HCEC 1CT (cell line): ENCODE data around the gene PTPRO.
"Not testable (repeated sequence)": the region's sequence is repeated elsewhere in the genome, so short reads cannot be mapped to it uniquely, and the experiment has no call there.

Experiments used
- DNase-seq: peaks from one replicate; pipeline ENCODE4 v3.0.0-alpha.2; 2017

Gene PTPRO

DNA sequence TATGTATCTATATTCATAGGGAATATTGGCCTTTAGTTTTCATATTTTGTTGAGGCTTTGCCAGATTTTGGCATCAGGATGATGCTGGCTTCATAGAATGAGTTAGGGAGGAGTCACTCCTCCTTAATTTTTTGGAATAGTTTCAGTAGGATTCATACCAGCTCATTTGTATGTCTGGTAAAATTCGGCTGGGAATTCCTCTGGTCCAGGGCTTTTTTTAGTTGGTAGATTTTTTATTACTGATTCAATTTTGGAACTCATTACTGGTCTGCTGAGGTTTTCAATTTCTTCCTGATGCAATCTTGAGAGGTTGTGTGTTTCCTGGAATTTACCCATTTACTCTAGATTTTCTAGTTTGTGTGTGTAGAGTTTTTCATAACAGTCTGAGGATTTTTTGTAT is 291.7 kb downstream of the PTPRO start:
- DNase-seq: peak; percentile 46

DNA sequence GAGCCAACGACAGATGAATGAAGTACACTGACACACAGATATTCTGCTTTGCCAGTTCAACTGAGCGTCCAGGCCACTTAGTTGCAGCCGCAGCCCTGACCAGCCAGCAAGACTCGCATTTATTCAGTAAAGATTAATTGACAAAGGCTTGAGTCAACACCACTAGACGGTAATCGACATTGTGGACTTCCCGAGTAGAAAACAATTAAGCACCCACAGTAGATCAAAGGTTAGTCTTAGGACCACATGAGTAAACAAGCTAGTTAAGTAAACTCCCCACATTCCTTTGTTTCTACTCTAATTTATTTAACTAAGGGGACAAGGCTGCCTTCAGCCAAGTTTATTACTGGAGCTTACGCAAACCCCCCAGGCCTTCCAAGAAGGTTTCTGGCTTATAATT is 294.2 kb downstream of the PTPRO start:
- DNase-seq: not testable (repeated sequence)

DNA sequence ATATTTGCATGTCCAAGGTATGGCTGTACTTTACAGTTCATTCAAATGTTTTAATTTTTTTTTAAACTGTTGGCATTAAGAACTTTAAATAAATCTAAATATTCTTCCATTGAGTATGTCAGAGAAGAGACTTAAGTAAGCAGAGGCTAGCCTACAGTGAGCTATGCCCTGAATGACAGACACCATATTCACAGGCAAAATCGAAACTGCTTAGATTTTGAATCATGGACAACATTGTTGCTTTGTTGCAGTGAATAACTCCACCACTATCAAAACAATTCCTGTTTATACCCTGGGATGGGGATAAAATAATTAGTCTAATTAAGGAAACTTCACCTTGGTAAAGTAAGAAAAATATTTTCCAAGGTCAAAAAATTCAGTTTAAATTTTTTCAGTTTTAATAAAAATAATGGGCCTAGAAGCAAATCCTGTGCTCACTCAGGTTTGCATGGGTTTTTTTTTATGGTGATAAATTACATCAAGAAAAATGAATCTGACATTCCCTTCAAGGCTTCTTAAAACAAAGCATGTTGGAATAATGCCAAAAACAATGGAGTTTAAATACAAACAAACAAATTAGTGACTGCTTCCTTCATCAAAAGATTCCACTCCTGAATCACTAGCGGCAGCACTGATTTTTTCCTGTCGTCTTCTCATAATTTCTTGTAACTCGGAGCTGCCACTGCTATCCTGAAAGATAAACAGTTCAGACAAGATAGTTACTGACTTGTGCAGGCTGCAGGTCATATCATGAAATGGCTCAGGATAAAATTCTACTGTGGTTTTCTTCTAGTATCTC is 298.6 kb downstream of the PTPRO start:
- DNase-seq: peak; percentile 20

DNA sequence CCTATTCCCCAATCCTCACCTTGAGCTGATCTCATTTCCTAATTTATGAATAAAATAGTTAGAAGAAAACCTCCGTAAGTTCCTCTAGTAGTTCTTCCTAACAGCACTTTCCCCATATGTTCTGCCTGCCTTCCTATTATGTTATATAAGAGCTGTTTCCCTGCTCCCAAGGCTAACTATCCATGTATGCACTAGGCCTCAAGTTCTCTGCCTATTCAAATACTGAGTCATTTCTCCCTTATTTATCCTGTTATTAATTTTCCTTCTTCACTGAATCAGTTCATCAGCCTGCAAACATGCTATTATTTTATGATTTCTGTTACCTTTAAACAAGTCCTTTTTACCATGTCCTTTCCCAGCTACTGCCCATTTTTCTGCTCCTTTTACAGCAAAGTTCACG is 302.8 kb downstream of the PTPRO start:
- no peak for DNase-seq

DNA sequence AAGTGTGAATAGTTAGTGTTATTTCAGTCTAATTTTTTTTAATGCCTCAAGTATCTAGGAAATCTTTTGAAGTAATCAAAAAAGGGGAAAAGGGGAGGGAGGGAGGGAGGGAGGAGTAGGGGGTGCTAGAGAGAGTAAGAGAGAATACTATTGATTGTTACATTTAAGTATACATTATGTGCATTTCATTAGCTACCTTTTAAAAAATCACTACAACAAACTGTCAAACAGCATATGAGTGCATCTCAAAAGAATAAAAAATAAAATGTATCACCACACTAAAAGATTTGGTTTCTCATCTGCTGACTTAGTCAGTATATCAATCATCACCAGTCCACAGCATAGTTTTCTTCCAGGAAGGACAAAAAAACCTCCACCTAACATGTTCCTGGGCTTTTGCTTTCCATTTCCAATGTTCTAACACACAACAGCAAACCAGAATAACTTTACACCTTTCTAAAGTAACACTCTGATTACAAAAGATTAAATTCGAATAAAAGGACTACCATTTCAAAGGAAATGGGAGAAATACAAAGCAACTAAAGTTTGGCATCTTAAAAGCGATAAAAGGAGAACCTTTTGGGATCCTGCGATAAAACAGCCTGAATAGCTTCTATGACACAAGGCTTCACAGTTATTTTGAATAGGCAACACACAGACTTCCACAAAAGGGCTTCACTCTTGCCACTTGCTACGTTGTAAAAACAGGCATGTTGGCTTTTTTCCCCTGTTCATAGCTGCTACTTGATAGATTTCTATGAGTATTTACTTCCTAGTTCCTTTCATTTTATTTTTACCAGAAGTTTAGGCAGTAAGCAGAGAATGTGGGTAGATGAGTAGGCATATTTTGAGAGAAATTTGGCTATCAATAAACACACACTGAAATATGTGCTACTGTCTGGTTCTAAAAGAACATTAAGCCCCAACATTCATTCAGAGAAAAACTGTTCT is 306.0 kb downstream of the PTPRO start:
- no peak for DNase-seq

DNA sequence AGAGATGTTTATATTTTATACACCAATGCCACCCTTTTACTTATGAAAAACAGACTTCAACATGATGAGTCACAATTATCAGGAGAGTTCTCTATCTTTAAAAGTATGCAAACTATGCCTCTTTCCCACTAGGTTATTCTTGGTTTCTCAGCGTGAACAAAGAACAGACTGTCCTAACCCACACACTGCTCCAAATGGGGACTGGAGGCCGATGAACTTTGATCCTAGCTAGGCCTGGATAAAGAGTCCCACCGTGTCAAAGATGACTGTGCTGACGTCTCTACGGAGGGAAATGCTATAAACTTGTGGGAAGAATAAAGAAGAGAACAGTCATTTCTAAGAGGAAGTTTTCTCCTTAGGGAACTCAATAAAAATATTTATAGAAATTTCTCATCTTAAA is 306.8 kb downstream of the PTPRO start:
- DNase-seq: peak; percentile 98

DNA sequence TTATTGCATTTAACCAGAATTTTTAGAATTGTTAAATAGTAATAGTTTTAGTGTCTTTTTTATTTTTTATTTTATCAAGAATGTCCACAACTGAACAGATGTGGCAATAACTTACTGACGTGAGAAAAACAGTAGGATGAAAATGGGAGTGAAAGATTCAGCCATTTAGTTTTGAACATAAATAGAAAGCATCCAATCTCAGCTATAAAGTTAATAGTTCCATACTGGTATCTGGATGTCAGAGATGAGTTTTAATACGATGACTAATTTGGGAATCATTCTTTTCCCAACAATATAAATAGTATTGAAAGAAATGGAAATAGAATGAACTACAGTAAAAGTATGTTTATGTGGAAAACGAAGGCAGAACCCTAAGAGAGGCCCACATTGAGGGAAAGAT is 307.5 kb downstream of the PTPRO start:
- DNase-seq: peak; percentile 79

DNA sequence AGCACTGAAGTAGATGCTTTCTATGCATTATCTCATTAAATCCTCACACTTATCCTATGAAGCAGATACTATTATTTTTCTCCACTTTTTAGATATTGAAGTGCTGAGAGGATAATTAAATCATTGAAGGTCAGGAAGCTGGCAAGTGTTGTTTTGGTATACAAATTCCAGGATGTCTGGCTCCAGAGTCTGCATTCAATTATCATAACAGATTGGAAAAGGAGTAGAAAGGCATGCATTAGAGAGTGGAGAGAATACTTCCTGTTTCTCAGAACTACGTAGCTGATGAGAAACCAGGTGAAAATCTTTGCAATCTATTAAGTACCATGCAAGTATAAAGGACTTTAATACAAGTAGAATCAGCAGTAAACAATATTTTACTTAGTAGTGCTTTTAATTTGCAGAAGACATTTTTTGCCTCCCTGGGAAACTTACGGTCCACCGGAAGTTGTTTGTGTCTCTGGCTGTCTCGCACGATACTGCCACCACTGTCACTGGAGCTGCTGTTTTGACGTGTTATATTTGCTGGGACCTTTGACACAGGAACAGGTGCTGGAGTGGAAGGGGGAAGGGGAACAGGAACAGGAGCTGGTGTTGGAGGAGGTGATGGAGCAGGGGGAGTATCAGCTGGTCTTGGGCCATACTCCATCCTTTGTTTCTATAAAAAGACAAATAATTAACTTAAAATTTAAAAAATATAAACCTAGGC is 308.9 kb downstream of the PTPRO start:
- no peak for DNase-seq

DNA sequence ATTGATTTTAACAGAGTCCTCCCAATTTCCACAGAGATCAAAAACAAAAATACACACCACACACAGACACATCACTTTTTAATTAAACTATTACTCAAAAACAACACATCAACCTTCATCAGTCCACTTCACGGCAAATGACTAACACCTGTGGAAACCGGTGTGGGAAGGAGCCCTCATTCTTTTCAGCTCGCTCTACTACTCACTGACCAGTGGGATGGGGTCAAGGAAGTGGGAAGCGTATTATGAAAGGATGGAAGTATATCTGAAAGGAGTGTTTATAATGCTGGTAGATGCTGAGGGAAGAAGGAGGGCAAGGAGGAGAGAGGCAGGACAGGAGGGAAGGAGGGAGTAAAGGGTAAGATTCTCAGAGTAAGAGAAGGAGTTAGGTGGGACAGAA is 310.4 kb downstream of the PTPRO start:
- DNase-seq: peak; percentile 36

DNA sequence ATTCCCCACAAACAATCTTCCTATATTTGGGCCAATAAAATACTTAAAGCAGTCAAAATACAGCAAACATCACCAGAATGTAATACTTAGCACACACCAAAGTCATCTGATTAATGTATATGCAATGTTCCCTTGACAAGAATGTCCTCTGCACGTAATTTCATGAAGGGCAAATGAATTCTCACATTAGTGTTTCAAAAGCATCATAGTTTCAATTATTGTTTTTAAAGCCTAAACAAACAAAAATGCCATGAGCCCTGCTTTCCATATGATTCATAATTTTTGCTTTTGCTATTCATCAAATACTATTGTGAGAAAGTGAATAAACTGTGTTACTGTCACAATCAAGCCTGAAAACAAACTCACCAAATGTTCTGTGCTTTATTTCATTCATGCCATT is 310.9 kb downstream of the PTPRO start:
- DNase-seq: peak; percentile 64

DNA sequence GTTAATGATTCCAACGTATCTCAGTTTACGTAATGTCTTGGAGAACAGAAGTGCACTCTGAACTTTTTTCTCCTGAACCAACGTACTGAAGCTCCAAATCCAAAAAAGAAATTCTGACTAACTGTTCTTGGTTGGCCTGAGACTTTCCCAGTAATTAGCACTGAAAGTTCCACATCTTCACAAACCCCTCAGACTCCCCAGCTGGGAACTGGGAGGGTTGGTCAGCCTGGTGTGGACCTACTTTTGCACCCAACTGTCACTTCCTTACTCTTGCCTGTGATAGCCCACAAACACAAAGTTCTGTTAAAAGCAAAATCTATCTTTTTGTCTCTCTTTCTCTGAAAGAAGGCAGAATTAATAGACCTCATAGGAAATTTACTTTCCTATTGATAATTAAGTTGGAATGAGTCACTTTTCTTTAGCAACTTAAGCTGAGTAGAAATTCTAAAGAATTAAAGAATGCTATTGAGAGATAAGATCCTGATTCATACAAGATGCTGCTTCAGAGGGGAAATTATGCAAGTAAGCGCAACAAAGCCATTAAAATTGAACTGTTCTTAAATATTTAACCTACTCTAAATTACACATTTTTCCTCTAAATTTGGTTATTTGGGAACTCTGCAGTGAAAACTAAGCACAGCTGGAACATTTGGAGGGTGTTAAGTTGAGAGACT is 311.8 kb downstream of the PTPRO start:
- peak; percentile 35 for DNase-seq

DNA sequence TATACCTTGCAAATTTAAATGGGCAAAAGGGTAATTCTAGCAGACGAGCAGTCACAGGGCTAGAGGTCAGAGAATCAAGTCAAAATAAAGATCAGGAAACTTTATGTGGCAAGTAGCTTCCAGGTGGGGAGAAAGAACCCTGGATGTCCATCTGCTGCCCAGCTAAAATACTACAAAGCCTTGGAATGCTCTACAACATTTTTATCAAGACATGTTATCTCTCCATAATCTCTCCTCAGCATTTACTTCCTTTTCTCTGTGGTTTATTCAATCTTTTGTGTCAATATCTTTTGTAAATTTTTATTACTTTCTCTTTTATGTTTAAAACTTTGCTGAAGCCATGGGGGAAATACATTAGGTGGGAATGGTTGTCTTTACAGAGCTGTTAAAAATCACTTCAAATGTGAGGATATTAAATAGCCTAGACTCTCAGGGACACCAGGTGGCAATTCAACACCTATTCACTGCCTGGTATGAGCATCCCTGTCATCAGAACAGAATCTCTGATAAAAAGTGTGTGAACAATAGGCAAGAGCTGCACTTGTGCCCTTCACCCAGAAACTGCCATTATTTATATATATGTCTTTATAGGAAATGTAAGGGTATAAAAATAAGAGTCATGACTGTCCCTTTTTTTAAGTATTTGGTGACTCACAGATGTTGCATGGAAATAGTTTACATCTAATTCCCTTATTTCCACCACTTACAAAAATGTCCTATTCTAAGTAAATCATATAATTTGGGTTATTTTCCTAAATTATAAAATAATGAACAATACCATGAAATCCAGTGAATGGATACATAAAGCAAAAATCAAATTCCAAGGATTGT is 314.0 kb downstream of the PTPRO start:
- DNase-seq: peak; percentile 52

DNA sequence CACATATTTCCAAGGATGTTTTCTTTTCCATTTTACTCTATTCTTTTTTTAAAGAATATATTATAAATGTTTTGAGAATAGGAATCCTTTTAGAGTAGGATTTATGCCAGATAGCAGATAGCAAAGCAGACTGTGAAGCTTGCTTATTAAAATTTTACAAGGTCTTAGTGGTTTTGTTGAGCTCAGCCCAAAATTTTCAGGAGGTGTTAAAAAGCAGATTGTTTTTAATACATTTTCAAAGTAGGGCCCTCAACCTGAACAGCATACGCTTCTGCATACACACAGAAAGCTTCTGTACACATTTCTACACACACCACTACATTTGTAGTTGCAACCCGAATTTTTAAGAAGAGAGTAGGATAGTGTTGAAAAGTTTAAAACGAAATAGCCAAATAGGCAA is 315.9 kb downstream of the PTPRO start:
- no peak for DNase-seq

DNA sequence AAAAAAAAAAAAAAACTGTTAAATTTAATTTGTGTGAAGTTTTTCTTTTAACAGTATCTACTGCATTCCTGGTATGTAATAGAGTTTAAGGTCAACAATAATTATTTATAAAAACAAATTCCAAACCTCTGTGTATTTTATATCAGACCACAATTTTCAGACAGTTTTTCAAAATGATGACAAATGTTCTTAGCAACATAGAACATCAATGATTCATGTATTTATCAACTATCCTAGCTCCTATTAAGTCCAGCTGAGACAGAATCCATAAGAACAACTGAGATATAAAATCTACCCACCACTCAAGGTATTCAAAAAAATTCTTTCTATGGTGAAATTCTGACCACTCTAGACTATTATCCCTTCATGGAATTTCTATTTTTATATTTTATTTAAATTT is 322.4 kb downstream of the PTPRO start:
- DNase-seq: peak; percentile 78

DNA sequence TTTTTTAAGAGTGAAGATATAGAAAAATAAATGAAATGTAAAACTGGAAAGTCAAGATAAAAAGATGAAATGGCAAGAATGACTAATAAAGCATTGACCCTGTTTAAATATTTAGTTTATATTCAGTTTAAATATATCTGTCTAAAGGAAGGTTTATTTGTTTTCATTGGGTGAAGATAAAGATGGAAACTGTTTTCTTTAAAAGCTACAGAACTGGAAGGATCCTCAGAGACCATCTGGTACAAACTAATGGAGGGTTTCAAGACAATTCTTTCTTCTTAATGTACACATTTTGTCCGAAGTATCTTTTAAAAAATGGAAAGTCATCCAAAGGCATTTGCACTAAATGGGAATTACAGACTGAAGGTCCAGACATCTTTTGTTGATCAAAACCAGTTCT is 324.3 kb downstream of the PTPRO start:
- no peak for DNase-seq
